RCC 7860 (cell line): ENCODE data around the gene AOAH.
"Not testable (repeated sequence)": the region's sequence is repeated elsewhere in the genome, so short reads cannot be mapped to it uniquely, and the experiment has no call there.

Source experiments
- DNase-seq: peaks from one replicate; pipeline ENCODE4 v3.0.0-alpha.2; 2015; ENCODE audit warnings: low spot score
- FAIRE-seq: peaks from 2 replicates; lab custom pipeline; 2012; peaks lifted over from hg19 to GRCh38; lab: Jason Lieb, UNC

AOAH gene

GRCh38 chr7:36521911-36522310 is 202.4 kb downstream of the AOAH start:
- no peak for FAIRE-seq
- no peak for DNase-seq

- no peak for DNase-seq
- no peak for FAIRE-seq
Observed at GRCh38 chr7:36521133-36521532, 203.2 kb downstream of the AOAH start.

- DNase-seq = no peak
- FAIRE-seq = no peak
Observed at GRCh38 chr7:36515847-36516246, 208.4 kb downstream of the AOAH start.

- DNase-seq = no peak
- FAIRE-seq = no peak
Observed at GRCh38 chr7:36514289-36515243, 209.7 kb downstream of the AOAH start.

- DNase-seq = no peak
- FAIRE-seq = no peak
Observed at GRCh38 chr7:36513393-36513792, 210.9 kb downstream of the AOAH start.

GRCh38 chr7:36512616-36513015 is 211.7 kb downstream of the AOAH start:
- no peak for FAIRE-seq
- no peak for DNase-seq

GRCh38 chr7:36509962-36510361 is 214.3 kb downstream of the AOAH start:
- FAIRE-seq = no peak

GRCh38 chr7:36507475-36508440 is 216.5 kb downstream of the AOAH start:
- DNase-seq (no peak), FAIRE-seq (no peak)

More at GRCh38 chr7:36509962-36510361, 214.3 kb downstream of the AOAH start:
- no peak for DNase-seq

- FAIRE-seq (no peak), DNase-seq (peak; percentile 26)
Observed at GRCh38 chr7:36506820-36507219, 217.5 kb downstream of the AOAH start.

- no peak for DNase-seq
- FAIRE-seq = no peak
Observed at GRCh38 chr7:36506130-36506798, 218.0 kb downstream of the AOAH start.

GRCh38 chr7:36504617-36505016 is 219.7 kb downstream of the AOAH start:
- FAIRE-seq, DNase-seq: not testable (repeated sequence)

- not testable (repeated sequence) for DNase-seq, FAIRE-seq
Observed at GRCh38 chr7:36504216-36504615, 220.1 kb downstream of the AOAH start.

GRCh38 chr7:36497775-36498174 is 226.5 kb downstream of the AOAH start:
- no peak for FAIRE-seq
- DNase-seq = no peak

GRCh38 chr7:36497176-36497575 is 227.1 kb downstream of the AOAH start:
- not testable (repeated sequence) for DNase-seq, FAIRE-seq

GRCh38 chr7:36496576-36496975 is 227.7 kb downstream of the AOAH start:
- no peak for FAIRE-seq
- no peak for DNase-seq

- DNase-seq (no peak), FAIRE-seq (no peak)
Observed at GRCh38 chr7:36491317-36491716, 233.0 kb downstream of the AOAH start.

- DNase-seq (no peak), FAIRE-seq (no peak)
Observed at GRCh38 chr7:36490419-36490830, 233.9 kb downstream of the AOAH start.

- FAIRE-seq, DNase-seq: not testable (repeated sequence)
Observed at GRCh38 chr7:36488672-36489071, 235.6 kb downstream of the AOAH start.

GRCh38 chr7:36487756-36488336 is 236.4 kb downstream of the AOAH start:
- DNase-seq (peak; percentile 72), FAIRE-seq (peak; percentile 86)

- DNase-seq = no peak
- FAIRE-seq = no peak
Observed at GRCh38 chr7:36486336-36486735, 238.0 kb downstream of the AOAH start.
